NT2/D1 (cell line): ENCODE measurements around the gene PEF1.

Source experiments
- SUZ12 ChIP-seq: IDR thresholded peaks from 2 replicates; pipeline ENCODE4 v1.6.1; 2011; ENCODE audit not compliant: insufficient read length, insufficient read depth; ENCODE audit errors: extremely low read depth
- YY1 ChIP-seq: IDR thresholded peaks from 2 replicates; pipeline ENCODE4 v1.6.1; 2011; ENCODE audit not compliant: insufficient read length, insufficient read depth
- ZNF274 ChIP-seq: IDR thresholded peaks from 2 replicates; pipeline ENCODE4 v1.6.1; 2011; ENCODE audit warnings: mild to moderate bottlenecking, low read depth, low read length

DNA sequence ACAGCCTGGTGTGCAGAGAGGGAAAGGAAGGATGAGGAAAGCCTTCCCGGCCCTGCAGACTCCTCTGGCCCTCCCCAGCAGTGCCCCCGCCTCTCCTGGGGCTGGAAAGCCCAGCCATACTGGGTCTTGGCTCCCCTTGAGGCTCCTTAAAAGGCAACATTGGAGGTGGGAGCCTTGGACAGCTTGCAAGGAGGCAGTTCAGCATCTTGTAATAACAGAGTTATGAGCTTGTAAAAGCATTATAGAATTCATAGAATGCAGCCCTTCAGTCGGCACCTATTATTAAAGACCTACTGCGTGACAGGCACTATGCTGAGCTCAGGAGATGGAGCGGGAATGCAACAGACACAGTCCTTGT is 64.2 kb downstream of the PEF1 start:
- TF ChIP-seq ZNF274: no peak
- TF ChIP-seq SUZ12: no peak
- no peak for TF ChIP-seq YY1
